ENCODE data around the gene TMEM252. TPM values are rescaled to one million over a fixed set of nuclear protein-coding genes. Genes with fewer than 3 reads are reported as not detected.
A peak's percentile ranks its signal among the peaks of the same experiment; 100 is the strongest.

The TMEM252 gene
- total RNA-seq (2014; rRNA removed; shearing (Covaris generic)): not detected in 2 replicates
- polyA plus RNA-seq (2015; cell fraction: cytosol; rRNA removed): not detected in 2 replicates
- not detected in 2 replicates for polyA plus RNA-seq (2015; cell fraction: nucleus; rRNA removed)

- DNase-seq (ENCODE audit: low read depth, low spot score): no peak
- in situ Hi-C loops (cut with HindIII; ENCODE audit: low pct_unique_long_range_greater_than_20kb, low sequenced_read_pairs): no loop called here
Observed at GRCh38 chr9:68540712-68541535, at the start of gene TMEM252. TSS of gene TMEM252 (minus strand) at chr9:68540883. CDS start at chr9:68540814, 69 bp downstream.

- peak; percentile 27 for DNase-seq (ENCODE audit: low read depth, low spot score)
- in situ Hi-C loops (cut with HindIII; ENCODE audit: low pct_unique_long_range_greater_than_20kb, low sequenced_read_pairs): loop anchor here (25.0 kb wide), 1 partner anchor 127 kb away; the partner anchor contains the start of gene PIP5K1B
Observed at GRCh38 chr9:68585034-68585761, 44.5 kb upstream of the TMEM252 start.

- peak; percentile 91 for DNase-seq (ENCODE audit: low read depth, low spot score)
- in situ Hi-C loops (cut with HindIII; ENCODE audit: low pct_unique_long_range_greater_than_20kb, low sequenced_read_pairs): loop anchor here (25.0 kb wide), 1 partner anchor 128 kb away; the partner anchor contains the start of gene PIP5K1B
Observed at GRCh38 chr9:68584189-68585033, 43.7 kb upstream of the TMEM252 start.

GRCh38 chr9:68581696-68582095 is 41.0 kb upstream of the TMEM252 start:
- in situ Hi-C loops (cut with HindIII; ENCODE audit: low pct_unique_long_range_greater_than_20kb, low sequenced_read_pairs): loop anchor here (25.0 kb wide), 1 partner anchor 131 kb away; the partner anchor contains the start of gene PIP5K1B
- no peak for DNase-seq (ENCODE audit: low read depth, low spot score)

- in situ Hi-C loops (cut with HindIII; ENCODE audit: low pct_unique_long_range_greater_than_20kb, low sequenced_read_pairs): loop anchor here (25.0 kb wide), 1 partner anchor 134 kb away; the partner anchor contains the start of gene PIP5K1B
Observed at GRCh38 chr9:68577774-68578591, 37.3 kb upstream of the TMEM252 start.

GRCh38 chr9:68575817-68576216 is 35.1 kb upstream of the TMEM252 start:
- in situ Hi-C loops (cut with HindIII; ENCODE audit: low pct_unique_long_range_greater_than_20kb, low sequenced_read_pairs): loop anchor here (25.0 kb wide), 1 partner anchor 136 kb away; the partner anchor contains the start of gene PIP5K1B
- DNase-seq (ENCODE audit: low read depth, low spot score): no peak

More at GRCh38 chr9:68577774-68578591, 37.3 kb upstream of the TMEM252 start:
- no peak for DNase-seq (ENCODE audit: low read depth, low spot score)

GRCh38 chr9:68574150-68574549 is 33.5 kb upstream of the TMEM252 start:
- DNase-seq (ENCODE audit: low read depth, low spot score): peak; percentile 38
- in situ Hi-C loops (cut with HindIII; ENCODE audit: low pct_unique_long_range_greater_than_20kb, low sequenced_read_pairs): no loop called here

GRCh38 chr9:68567565-68567964 is 26.9 kb upstream of the TMEM252 start:
- no peak for DNase-seq (ENCODE audit: low read depth, low spot score)
- in situ Hi-C loops (cut with HindIII; ENCODE audit: low pct_unique_long_range_greater_than_20kb, low sequenced_read_pairs): no loop called here

GRCh38 chr9:68562461-68562860 is 21.8 kb upstream of the TMEM252 start:
- no peak for DNase-seq (ENCODE audit: low read depth, low spot score)
- in situ Hi-C loops (cut with HindIII; ENCODE audit: low pct_unique_long_range_greater_than_20kb, low sequenced_read_pairs): no loop called here

GRCh38 chr9:68560071-68560844 is 19.6 kb upstream of the TMEM252 start:
- in situ Hi-C loops (cut with HindIII; ENCODE audit: low pct_unique_long_range_greater_than_20kb, low sequenced_read_pairs): no loop called here
- DNase-seq (ENCODE audit: low read depth, low spot score): peak; percentile 81

GRCh38 chr9:68558545-68558944 is 17.9 kb upstream of the TMEM252 start:
- in situ Hi-C loops (cut with HindIII; ENCODE audit: low pct_unique_long_range_greater_than_20kb, low sequenced_read_pairs): no loop called here
- no peak for DNase-seq (ENCODE audit: low read depth, low spot score)

- peak; percentile 14 for DNase-seq (ENCODE audit: low read depth, low spot score)
- in situ Hi-C loops (cut with HindIII; ENCODE audit: low pct_unique_long_range_greater_than_20kb, low sequenced_read_pairs): no loop called here
Observed at GRCh38 chr9:68555437-68556150, 14.9 kb upstream of the TMEM252 start.

GRCh38 chr9:68552700-68553476 is 12.2 kb upstream of the TMEM252 start:
- peak; percentile 33 for DNase-seq (ENCODE audit: low read depth, low spot score)
- in situ Hi-C loops (cut with HindIII; ENCODE audit: low pct_unique_long_range_greater_than_20kb, low sequenced_read_pairs): no loop called here

GRCh38 chr9:68551191-68551590 is 10.5 kb upstream of the TMEM252 start:
- DNase-seq (ENCODE audit: low read depth, low spot score): no peak
- in situ Hi-C loops (cut with HindIII; ENCODE audit: low pct_unique_long_range_greater_than_20kb, low sequenced_read_pairs): no loop called here

- in situ Hi-C loops (cut with HindIII; ENCODE audit: low pct_unique_long_range_greater_than_20kb, low sequenced_read_pairs): no loop called here
- peak; percentile 82 for DNase-seq (ENCODE audit: low read depth, low spot score)
Observed at GRCh38 chr9:68548241-68548640, 7.6 kb upstream of the TMEM252 start.

Data from SK-MEL-5 (cell line).